ENCODE results near the gene DUSP23.

Gene DUSP23

DNA sequence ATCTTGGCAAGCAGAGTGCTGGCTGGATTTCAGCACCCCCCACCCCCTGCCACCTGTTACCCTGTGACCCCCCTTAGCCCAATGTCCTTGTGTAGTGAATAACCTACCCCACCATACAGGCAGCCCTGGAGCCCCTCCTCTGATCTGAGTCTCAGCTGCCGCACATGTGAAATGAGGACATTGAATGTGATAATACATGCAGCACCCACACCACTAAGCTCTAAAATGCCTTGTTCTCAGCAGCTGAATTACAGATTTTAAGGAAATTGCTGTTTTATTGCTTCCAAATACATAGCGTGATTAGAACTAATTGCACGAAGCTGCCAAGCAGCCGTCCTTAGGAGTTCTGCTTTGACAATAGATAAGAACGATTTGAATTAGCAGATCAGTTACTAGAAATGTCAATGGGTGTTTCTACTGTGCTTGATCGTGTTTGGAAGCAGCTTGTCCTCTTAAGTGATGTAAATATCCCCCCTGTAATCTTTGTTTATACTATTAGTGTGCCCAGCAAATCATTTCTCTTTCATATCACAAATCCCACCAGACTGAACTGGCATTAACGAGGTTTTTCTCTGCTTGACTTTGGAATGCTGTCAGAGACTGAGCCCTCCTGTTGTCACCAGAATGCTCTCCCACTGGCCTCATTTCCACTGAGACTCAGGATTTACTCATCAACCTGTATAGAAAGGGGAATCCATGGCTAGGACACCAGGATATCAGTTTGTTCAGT lies 50.8 kb downstream of the DUSP23 start:
- TF ChIP-seq, protein P1, sequence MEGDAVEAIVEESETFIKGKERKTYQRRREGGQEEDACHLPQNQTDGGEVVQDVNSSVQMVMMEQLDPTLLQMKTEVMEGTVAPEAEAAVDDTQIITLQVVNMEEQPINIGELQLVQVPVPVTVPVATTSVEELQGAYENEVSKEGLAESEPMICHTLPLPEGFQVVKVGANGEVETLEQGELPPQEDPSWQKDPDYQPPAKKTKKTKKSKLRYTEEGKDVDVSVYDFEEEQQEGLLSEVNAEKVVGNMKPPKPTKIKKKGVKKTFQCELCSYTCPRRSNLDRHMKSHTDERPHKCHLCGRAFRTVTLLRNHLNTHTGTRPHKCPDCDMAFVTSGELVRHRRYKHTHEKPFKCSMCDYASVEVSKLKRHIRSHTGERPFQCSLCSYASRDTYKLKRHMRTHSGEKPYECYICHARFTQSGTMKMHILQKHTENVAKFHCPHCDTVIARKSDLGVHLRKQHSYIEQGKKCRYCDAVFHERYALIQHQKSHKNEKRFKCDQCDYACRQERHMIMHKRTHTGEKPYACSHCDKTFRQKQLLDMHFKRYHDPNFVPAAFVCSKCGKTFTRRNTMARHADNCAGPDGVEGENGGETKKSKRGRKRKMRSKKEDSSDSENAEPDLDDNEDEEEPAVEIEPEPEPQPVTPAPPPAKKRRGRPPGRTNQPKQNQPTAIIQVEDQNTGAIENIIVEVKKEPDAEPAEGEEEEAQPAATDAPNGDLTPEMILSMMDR (conservative IDR thresholded peaks at IDR 0.05; ENCODE audit: low read depth, low read length) = no peak
- no peak overlapping the region for H3K4me3 ChIP-seq (ENCODE audit: low read length)
- no peak for DNase-seq (ENCODE audit: low read depth)

Data from retinal pigment epithelial cell (primary cell).